Measurements from ENCODE around the gene HS3ST2.

Gene HS3ST2

DNA sequence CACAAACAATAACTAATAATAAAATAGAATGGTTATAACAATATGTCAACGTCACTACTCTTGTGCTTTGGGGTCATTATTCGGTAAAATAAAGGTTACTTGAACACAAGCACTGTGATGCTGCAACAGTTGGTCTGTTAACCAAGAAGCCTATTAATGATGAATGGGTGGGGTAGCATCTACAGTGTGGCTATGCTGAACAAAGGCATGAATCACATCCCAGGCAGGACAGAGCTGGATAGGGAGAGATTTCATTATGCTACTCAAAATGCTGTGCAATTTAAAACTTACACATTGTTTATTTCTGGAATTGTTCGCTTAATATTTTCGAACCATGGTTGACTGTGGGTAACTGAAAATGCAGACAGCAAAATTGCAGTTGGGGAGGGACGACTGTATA is 9.1 kb upstream of the HS3ST2 start:
- H3K9ac ChIP-seq (ENCODE audit: low read length) = no peak overlapping the region
- H4K5ac ChIP-seq (ENCODE audit: low read length) = no peak overlapping the region
- H4K8ac ChIP-seq (ENCODE audit: low read depth, low read length) = no peak overlapping the region
- no peak overlapping the region for H2AK5ac ChIP-seq (ENCODE audit: low read length)
- H3K56ac ChIP-seq (ENCODE audit: low read length) = no peak overlapping the region
- no peaks in the 10 kb centered on the region for H3K4me1 ChIP-seq (ENCODE audit: control insufficient read depth, low read depth, low read length)
- no CpG with 5 or more reads among the region's 5 CpGs for WGBS (ENCODE audit: extremely low coverage, insufficient coverage, low lambda C conversion rate)
- no peak overlapping the region for H2BK15ac ChIP-seq (replicated peaks; ENCODE audit: low read depth)
- H3K4ac ChIP-seq (ENCODE audit: low read depth, low read length) = no peak overlapping the region
- no peaks in the 10 kb centered on the region for H3K79me1 ChIP-seq (ENCODE audit: low read length)
- no peak overlapping the region for H2BK5ac ChIP-seq (ENCODE audit: low read length)
- no peak overlapping the region for H3K4me3 ChIP-seq (ENCODE audit: low read length)
- H3K36me3 ChIP-seq (ENCODE audit: control insufficient read depth, insufficient read depth, low read length) = no peaks in the 10 kb centered on the region
- H3K27ac ChIP-seq (ENCODE audit: low read depth, low read length) = no peak overlapping the region
- H3K27me3 ChIP-seq (ENCODE audit: insufficient read depth, low read length, poor library complexity) = no peaks in the 10 kb centered on the region
- H3K4me2 ChIP-seq (ENCODE audit: low read length) = no peak overlapping the region
- H2BK120ac ChIP-seq (ENCODE audit: low read depth, low read length) = no peak overlapping the region
- no peak for DNase-seq
- H3K23ac ChIP-seq (ENCODE audit: low read length) = no peak overlapping the region
- no peak overlapping the region for H3K18ac ChIP-seq (ENCODE audit: low read length)
- H3K79me2 ChIP-seq (ENCODE audit: control insufficient read depth, insufficient read depth, low read length) = no peaks in the 10 kb centered on the region

DNA sequence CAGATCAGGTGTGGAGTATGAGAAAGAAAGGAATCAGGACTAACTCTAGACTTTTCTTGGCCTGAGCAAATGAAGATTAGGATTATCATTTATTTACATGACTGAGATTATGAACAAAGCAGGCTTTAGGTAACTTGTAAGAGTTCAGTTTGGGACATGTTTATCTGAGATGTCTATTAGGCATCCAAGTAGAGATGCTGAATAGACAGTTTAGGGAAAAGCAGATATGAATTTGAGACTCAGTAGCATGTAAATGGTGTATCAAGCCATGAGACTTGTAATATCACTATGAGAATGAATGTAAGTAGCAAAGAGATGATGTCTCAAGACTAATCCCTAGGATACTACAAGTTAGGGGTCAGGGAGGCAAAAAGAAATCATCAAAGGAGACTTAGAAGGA is 8.6 kb upstream of the HS3ST2 start:
- no peaks in the 10 kb centered on the region for H3K36me3 ChIP-seq (ENCODE audit: control insufficient read depth, insufficient read depth, low read length)
- H3K9ac ChIP-seq (ENCODE audit: low read length) = no peak overlapping the region
- no peak overlapping the region for H4K5ac ChIP-seq (ENCODE audit: low read length)
- H3K79me1 ChIP-seq (ENCODE audit: low read length) = no peaks in the 10 kb centered on the region
- no peak overlapping the region for H3K4me2 ChIP-seq (ENCODE audit: low read length)
- no peak overlapping the region for H3K56ac ChIP-seq (ENCODE audit: low read length)
- no peak overlapping the region for H2AK5ac ChIP-seq (ENCODE audit: low read length)
- no peak overlapping the region for H3K23ac ChIP-seq (ENCODE audit: low read length)
- no peak overlapping the region for H2BK15ac ChIP-seq (replicated peaks; ENCODE audit: low read depth)
- no peak overlapping the region for H3K4me3 ChIP-seq (ENCODE audit: low read length)
- H2BK120ac ChIP-seq (ENCODE audit: low read depth, low read length) = no peak overlapping the region
- DNase-seq = no peak
- no peaks in the 10 kb centered on the region for H3K27me3 ChIP-seq (ENCODE audit: insufficient read depth, low read length, poor library complexity)
- H2BK5ac ChIP-seq (ENCODE audit: low read length) = no peak overlapping the region
- no peaks in the 10 kb centered on the region for H3K4me1 ChIP-seq (ENCODE audit: control insufficient read depth, low read depth, low read length)
- no peak overlapping the region for H3K4ac ChIP-seq (ENCODE audit: low read depth, low read length)
- H3K27ac ChIP-seq (ENCODE audit: low read depth, low read length) = no peak overlapping the region
- no peak overlapping the region for H4K8ac ChIP-seq (ENCODE audit: low read depth, low read length)
- H3K79me2 ChIP-seq (ENCODE audit: control insufficient read depth, insufficient read depth, low read length) = no peaks in the 10 kb centered on the region
- H3K18ac ChIP-seq (ENCODE audit: low read length) = no peak overlapping the region

DNA sequence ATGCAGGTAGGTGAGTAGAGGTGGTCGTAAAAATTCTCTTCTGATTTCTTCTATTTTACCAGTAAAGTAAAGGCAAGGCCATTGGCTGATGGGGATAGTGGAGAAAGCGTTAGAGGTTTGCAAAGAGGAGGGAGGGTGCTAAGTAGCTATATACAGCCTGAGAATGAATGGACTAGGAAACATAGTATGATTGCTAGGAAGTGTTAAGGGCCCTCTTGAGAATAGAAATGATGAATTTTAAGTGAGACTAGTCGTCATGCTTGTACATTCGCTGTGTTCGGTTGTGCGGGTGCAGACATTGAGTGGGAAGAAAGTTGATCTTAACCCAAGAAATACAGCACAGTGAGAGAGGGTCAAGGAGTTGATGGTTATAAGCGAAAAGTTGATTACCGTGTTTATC is 7.2 kb upstream of the HS3ST2 start:
- Histone ChIP-seq H3K4me1 (ENCODE audit: control insufficient read depth, low read depth, low read length) (no peaks in the 10 kb centered on the region), H3K18ac (ENCODE audit: low read length) (no peak overlapping the region), H3K79me1 (ENCODE audit: low read length) (no peaks in the 10 kb centered on the region), H3K56ac (ENCODE audit: low read length) (no peak overlapping the region), H3K4ac (ENCODE audit: low read depth, low read length) (no peak overlapping the region), H4K5ac (ENCODE audit: low read length) (no peak overlapping the region), H3K23ac (ENCODE audit: low read length) (no peak overlapping the region), H3K9ac (ENCODE audit: low read length) (no peak overlapping the region), H3K36me3 (ENCODE audit: control insufficient read depth, insufficient read depth, low read length) (no peaks in the 10 kb centered on the region), H2BK15ac (replicated peaks; ENCODE audit: low read depth) (no peak overlapping the region), H3K79me2 (ENCODE audit: control insufficient read depth, insufficient read depth, low read length) (no peaks in the 10 kb centered on the region), H2BK120ac (ENCODE audit: low read depth, low read length) (no peak overlapping the region), H3K27ac (ENCODE audit: low read depth, low read length) (no peak overlapping the region), H3K4me3 (ENCODE audit: low read length) (no peak overlapping the region), H3K27me3 (ENCODE audit: insufficient read depth, low read length, poor library complexity) (no peaks in the 10 kb centered on the region), H4K8ac (ENCODE audit: low read depth, low read length) (no peak overlapping the region), H3K4me2 (ENCODE audit: low read length) (no peak overlapping the region), H2AK5ac (ENCODE audit: low read length) (no peak overlapping the region), H2BK5ac (ENCODE audit: low read length) (no peak overlapping the region)
- WGBS (ENCODE audit: extremely low coverage, insufficient coverage, low lambda C conversion rate) = no CpG with 5 or more reads among the region's 8 CpGs
- no peak for DNase-seq

DNA sequence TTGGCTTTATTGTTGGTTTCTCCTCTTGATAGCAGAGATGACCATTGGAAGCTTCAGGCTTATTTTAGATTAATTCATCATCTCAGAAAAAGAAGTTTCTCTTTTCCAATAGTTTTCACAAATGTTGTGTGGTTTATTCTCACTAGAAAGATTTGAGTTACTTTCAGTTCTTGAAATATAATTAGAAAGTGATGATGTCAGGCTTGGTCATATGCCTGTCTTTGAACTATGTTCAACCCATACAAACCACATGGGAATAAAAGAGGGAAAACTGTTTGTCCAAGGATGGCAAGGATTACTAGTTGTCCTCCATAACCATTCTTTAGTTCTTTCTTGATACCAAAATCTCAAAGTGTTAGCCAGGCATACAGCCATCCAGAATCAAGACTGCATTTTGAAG is 3.7 kb upstream of the HS3ST2 start:
- Histone ChIP-seq H3K36me3 (ENCODE audit: control insufficient read depth, insufficient read depth, low read length) (no peaks in the 10 kb centered on the region), H3K4me2 (ENCODE audit: low read length) (no peak overlapping the region), H3K56ac (ENCODE audit: low read length) (no peak overlapping the region), H3K27ac (ENCODE audit: low read depth, low read length) (no peak overlapping the region), H2BK15ac (replicated peaks; ENCODE audit: low read depth) (no peak overlapping the region), H3K4me1 (ENCODE audit: control insufficient read depth, low read depth, low read length) (peaks cover 2% of the 10 kb centered on the region), H4K8ac (ENCODE audit: low read depth, low read length) (no peak overlapping the region), H3K79me1 (ENCODE audit: low read length) (no peaks in the 10 kb centered on the region), H2BK120ac (ENCODE audit: low read depth, low read length) (no peak overlapping the region), H3K4ac (ENCODE audit: low read depth, low read length) (no peak overlapping the region), H3K27me3 (ENCODE audit: insufficient read depth, low read length, poor library complexity) (no peaks in the 10 kb centered on the region), H2BK5ac (ENCODE audit: low read length) (no peak overlapping the region), H3K79me2 (ENCODE audit: control insufficient read depth, insufficient read depth, low read length) (no peaks in the 10 kb centered on the region), H3K23ac (ENCODE audit: low read length) (no peak overlapping the region), H4K5ac (ENCODE audit: low read length) (no peak overlapping the region), H3K9ac (ENCODE audit: low read length) (no peak overlapping the region), H3K4me3 (ENCODE audit: low read length) (no peak overlapping the region), H3K18ac (ENCODE audit: low read length) (no peak overlapping the region), H2AK5ac (ENCODE audit: low read length) (no peak overlapping the region)
- DNase-seq = no peak

GRCh38 chr16:22813223-22813947 is 577 bp upstream of the HS3ST2 start:
- H2BK120ac ChIP-seq (ENCODE audit: low read depth, low read length) = no peak overlapping the region
- H3K36me3 ChIP-seq (ENCODE audit: control insufficient read depth, insufficient read depth, low read length) = no peaks in the 10 kb centered on the region
- H3K56ac ChIP-seq (ENCODE audit: low read length) = peak overlapping the region; percentile 46
- no peak overlapping the region for H3K27ac ChIP-seq (ENCODE audit: low read depth, low read length)
- H3K27me3 ChIP-seq (ENCODE audit: insufficient read depth, low read length, poor library complexity) = no peaks in the 10 kb centered on the region
- no peak overlapping the region for H2AK5ac ChIP-seq (ENCODE audit: low read length)
- DNase-seq = peak; percentile 87
- H4K8ac ChIP-seq (ENCODE audit: low read depth, low read length) = no peak overlapping the region
- peak overlapping the region; percentile 91 for H3K4me2 ChIP-seq (ENCODE audit: low read length)
- no CpG with 5 or more reads among the region's 59 CpGs for WGBS (ENCODE audit: extremely low coverage, insufficient coverage, low lambda C conversion rate)
- no peaks in the 10 kb centered on the region for H3K79me2 ChIP-seq (ENCODE audit: control insufficient read depth, insufficient read depth, low read length)
- H3K23ac ChIP-seq (ENCODE audit: low read length) = no peak overlapping the region
- H3K18ac ChIP-seq (ENCODE audit: low read length) = no peak overlapping the region
- no peak overlapping the region for H3K4me3 ChIP-seq (ENCODE audit: low read length)
- no peak overlapping the region for H2BK5ac ChIP-seq (ENCODE audit: low read length)
- no peak overlapping the region for H3K4ac ChIP-seq (ENCODE audit: low read depth, low read length)
- no peak overlapping the region for H2BK15ac ChIP-seq (replicated peaks; ENCODE audit: low read depth)
- no peak overlapping the region for H4K5ac ChIP-seq (ENCODE audit: low read length)
- H3K9ac ChIP-seq (ENCODE audit: low read length) = no peak overlapping the region
- peaks cover 4% of the 10 kb centered on the region for H3K4me1 ChIP-seq (ENCODE audit: control insufficient read depth, low read depth, low read length)
- no peaks in the 10 kb centered on the region for H3K79me1 ChIP-seq (ENCODE audit: low read length)

GRCh38 chr16:22814711-22815105 is 746 bp downstream of the HS3ST2 start:
- H3K36me3 ChIP-seq (ENCODE audit: control insufficient read depth, insufficient read depth, low read length) = no peaks in the 10 kb centered on the region
- no peak overlapping the region for H2AK5ac ChIP-seq (ENCODE audit: low read length)
- no peak overlapping the region for H4K5ac ChIP-seq (ENCODE audit: low read length)
- no peak overlapping the region for H2BK120ac ChIP-seq (ENCODE audit: low read depth, low read length)
- no peak overlapping the region for H3K4ac ChIP-seq (ENCODE audit: low read depth, low read length)
- peak overlapping the region; percentile 75 for H3K56ac ChIP-seq (ENCODE audit: low read length)
- no peak overlapping the region for H2BK5ac ChIP-seq (ENCODE audit: low read length)
- H3K4me1 ChIP-seq (ENCODE audit: control insufficient read depth, low read depth, low read length) = peaks cover 4% of the 10 kb centered on the region
- no peaks in the 10 kb centered on the region for H3K79me1 ChIP-seq (ENCODE audit: low read length)
- H3K4me2 ChIP-seq (ENCODE audit: low read length) = peak overlapping the region; percentile 82
- no peak overlapping the region for H2BK15ac ChIP-seq (replicated peaks; ENCODE audit: low read depth)
- H3K27ac ChIP-seq (ENCODE audit: low read depth, low read length) = no peak overlapping the region
- H3K18ac ChIP-seq (ENCODE audit: low read length) = no peak overlapping the region
- no peaks in the 10 kb centered on the region for H3K79me2 ChIP-seq (ENCODE audit: control insufficient read depth, insufficient read depth, low read length)
- no peaks in the 10 kb centered on the region for H3K27me3 ChIP-seq (ENCODE audit: insufficient read depth, low read length, poor library complexity)
- peak; percentile 53 for DNase-seq
- H4K8ac ChIP-seq (ENCODE audit: low read depth, low read length) = no peak overlapping the region
- H3K4me3 ChIP-seq (ENCODE audit: low read length) = no peak overlapping the region
- H3K23ac ChIP-seq (ENCODE audit: low read length) = no peak overlapping the region
- H3K9ac ChIP-seq (ENCODE audit: low read length) = peak overlapping the region; percentile 53
- WGBS (ENCODE audit: extremely low coverage, insufficient coverage, low lambda C conversion rate) = no CpG with 5 or more reads among the region's 41 CpGs
